Midbrain (tissue), 1 donor: Measurements from ENCODE around the gene TLCD5.

Source experiments
- DNase-seq: peaks from one replicate; lab custom pipeline; 2025; lab: John Stamatoyannopoulos, UW

TLCD5 gene

DNA sequence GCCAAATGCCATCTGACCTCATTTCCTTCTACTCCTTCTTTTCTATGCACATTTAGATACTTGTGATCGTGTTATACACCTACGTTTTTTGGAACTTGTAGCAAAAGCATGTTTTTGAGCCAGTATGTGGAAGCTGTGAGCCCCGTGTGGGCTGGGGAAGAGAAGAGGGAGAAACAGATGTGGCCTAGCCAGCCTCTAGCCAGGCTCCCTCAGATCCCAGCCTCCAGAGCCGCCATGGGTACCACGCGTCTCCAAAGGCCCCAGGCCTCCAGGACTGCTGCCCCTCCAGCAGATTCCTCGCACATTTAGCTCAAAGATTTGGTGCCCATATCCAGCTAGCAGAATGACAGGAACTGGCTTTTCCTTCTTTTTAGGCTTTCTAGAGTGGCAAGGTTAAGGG is 17.0 kb upstream of the TLCD5 start:
- DNase-seq: no peak

DNA sequence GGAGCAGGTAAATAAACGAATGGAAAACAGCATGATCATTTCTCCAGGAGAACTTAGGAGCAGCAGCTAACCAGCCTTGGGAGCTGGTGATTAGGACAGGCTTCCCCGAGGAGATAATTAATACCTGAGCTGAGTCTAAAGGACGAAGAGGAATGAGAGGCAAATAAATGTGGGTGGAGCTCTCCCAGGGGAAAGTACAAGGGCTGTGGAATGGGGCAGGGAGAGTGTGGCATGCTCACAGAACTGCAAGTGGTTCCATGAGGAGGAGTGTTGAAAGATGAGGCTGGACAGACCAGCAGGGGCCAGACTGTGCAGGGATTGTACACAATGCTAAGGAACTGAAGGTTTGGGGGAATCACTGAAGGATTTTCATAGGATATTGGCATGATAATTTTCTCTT is 14.2 kb upstream of the TLCD5 start:
- DNase-seq: no peak

DNA sequence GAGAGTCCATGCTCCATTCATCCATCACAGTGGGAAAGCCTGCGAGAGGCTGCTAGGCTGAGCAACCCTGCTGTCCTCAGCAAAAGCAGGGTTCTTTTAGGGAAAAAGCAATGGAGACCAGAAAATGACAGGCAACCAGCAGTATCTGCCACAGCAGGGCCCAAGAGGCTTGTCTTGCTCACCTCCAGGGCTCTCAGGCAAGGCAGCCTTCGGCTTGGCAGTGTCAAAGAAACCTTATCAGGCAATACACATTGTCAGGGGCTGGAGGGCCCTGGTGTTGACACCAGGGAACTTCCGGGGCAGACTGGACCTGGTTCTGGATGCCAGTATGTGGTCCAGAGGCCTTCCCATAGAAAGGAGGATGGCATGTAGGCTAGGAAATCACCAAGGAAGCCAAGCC is 10.2 kb upstream of the TLCD5 start:
- DNase-seq: no peak

DNA sequence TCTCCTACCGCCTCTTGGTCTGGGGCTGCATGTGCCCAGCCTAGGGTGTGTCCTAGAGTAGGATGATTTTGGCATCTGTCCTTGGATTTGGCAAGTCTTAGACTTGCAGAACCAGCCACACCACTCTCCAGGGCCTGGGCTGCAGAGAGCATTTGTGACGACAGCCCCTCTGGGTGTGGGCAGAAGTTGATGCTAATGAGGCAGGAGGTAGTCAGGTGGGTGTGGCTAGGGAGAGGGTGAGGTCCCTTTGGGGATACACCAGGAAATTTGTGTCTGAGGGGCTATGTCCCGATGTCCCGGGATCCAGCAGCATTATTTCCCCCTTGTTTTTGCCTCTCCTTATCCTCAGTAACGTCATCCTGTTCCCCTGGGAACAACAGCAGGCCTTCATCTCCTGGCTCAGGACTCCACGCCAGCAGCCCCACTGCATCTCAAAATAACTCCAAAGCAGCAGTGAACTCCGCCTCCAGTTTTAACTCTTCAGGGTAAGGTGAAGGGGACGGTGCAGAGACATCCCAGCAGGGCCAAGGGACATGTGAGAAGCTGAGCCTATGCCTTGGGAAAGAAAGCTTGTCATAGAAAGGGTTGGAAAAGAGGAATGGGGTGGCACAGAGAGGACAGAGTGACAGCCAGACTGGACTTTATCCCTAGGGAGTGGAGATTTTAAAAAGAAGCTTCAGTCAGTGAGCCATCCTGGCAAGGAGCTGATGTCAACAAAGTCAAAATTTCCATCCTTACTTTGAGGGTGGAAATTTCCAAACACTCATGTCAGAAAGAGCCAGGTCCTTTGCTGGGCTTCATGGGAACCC is 8.0 kb upstream of the TLCD5 start:
- no peak for DNase-seq

DNA sequence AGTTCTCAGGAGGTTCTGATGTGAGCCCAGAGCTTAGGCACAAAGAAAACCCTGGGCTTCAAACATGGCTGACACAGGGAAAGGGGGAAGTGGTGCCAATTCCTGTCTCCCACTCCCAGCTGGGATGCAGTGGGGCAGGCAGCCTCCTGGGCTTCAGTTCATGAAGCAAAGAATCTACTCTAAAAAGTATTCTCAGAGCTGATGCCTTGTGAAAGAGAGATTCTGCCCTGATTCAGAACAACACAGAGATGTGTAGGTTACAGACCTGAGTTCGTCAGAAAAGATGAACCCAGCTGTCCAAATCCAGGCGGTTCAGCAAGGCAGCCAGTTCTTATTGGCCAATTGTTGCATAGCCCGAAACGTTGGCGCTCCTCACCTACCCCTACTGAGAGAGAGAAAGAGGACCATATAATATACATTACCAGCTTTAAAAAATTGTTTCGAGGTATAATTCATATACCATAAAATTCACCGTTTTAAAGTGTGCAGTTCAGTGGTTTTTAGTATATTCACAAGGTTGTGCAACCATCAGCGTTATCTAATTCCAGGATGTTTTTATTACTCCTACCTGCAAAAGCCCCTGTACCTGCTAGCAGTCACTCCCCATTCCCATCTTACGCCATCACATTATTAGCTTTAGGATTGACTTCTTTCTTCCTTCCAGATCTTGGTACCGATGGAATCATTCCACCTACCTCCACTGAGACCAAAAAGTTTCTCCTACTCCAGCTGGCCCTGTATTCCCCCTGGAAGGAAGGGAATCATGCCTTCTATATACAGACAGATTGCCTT is 7.2 kb upstream of the TLCD5 start:
- DNase-seq: no peak

DNA sequence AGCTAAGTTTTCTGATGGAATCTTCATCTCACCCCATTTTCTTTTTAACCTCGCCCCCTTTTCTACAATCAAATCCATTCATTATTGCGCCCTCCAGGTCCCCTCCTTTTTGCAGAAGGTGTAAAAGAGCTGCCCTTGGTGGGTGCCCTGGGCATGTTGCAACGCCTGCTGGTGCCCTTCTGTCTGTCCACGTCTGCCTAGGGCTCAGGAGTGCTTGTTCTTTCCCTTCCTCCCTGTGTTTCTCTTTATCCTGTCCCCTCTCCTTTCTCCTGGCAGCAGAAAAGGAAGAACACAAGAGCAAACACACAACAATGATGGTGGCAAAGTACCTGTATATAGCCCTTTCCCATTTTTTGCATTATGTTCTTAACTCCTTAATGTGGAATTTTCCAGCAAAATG is 6.2 kb upstream of the TLCD5 start:
- no peak for DNase-seq

DNA sequence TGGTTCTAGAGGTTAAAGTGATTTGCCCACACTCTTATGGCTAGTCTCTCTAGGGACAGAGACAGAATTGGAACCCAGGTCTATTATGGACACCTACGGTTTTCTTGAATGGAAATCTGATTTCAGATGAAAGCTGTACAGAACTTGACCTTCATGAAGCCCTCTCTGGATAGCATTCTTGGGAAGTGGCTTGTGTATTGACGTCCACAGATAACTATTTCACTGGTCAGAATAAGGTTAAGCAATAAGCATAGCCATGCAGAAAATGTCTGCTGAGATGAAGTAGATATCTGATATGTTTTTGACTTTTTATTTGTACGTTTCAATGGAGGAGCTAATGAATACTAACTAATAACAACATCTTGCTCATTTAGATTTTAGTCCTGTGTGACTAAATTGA is 1.1 kb downstream of the TLCD5 start:
- no peak for DNase-seq

DNA sequence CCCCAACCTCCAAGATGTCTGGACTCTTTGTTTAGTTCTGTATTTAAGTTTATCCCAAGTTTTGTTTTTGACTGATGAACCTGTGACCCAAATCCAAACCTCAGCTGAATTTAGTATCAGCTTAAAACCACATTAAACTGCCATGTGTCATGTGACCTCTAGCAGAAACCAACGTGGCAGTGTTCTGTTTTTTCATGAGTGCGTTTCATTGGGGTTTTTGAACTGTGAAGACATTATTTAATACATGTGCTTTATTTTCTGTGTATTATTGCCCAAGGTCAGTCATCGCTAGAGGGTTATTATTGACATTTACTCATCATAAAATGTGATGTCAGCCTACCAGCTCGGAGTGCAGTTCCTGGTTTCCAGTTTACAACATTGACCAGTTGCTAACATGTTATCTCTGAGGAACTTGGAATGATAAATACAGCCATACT is 1.8 kb downstream of the TLCD5 start:
- no peak for DNase-seq

DNA sequence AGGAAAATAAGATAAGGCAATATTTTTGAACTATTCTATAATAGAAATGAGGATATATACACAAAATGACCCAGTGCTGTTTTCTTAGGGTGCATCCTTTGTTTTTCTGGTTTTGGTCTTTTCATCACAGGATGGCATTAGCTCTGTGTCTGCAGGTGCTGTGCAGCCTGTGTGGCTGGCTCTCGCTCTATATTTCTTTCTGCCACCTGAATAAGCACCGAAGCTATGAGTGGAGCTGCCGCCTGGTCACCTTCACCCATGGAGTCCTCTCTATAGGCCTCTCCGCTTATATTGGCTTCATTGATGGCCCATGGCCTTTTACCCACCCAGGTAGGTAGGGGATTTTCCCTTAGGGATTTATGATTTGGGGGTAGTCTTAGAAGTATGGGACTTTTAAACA is 2.2 kb downstream of the TLCD5 start:
- no peak for DNase-seq

DNA sequence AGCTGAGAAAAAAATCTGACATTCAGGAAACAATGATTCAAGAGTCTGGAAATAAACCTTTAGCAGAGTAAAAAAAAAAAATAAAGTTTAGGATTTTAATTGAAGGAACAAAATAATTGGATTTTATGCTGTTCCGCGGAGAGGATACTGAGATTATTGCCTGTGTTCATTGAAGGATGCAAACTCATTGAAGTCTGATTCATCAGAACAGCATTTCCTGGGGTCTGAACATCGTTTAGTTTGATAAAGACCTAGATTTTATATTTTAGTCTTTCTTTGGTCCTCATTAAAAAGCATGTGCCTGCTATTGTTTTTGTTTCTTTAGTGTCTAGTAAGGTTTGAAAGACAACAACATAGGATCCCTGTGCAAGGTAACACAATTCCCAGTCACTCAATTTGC is 4.5 kb downstream of the TLCD5 start:
- no peak for DNase-seq

DNA sequence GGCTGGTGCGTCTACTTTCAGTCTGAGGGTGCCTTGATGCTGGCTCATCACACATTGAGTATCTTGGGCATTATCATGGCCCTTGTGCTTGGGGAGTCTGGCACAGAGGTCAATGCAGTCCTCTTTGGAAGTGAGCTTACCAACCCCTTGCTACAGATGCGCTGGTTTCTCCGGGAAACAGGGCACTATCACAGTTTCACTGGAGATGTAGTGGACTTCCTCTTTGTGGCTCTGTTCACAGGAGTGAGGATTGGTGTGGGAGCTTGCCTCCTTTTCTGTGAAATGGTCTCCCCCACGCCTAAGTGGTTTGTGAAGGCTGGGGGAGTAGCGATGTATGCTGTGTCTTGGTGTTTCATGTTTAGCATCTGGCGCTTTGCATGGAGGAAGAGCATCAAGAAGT is 4.9 kb downstream of the TLCD5 start:
- DNase-seq: no peak

DNA sequence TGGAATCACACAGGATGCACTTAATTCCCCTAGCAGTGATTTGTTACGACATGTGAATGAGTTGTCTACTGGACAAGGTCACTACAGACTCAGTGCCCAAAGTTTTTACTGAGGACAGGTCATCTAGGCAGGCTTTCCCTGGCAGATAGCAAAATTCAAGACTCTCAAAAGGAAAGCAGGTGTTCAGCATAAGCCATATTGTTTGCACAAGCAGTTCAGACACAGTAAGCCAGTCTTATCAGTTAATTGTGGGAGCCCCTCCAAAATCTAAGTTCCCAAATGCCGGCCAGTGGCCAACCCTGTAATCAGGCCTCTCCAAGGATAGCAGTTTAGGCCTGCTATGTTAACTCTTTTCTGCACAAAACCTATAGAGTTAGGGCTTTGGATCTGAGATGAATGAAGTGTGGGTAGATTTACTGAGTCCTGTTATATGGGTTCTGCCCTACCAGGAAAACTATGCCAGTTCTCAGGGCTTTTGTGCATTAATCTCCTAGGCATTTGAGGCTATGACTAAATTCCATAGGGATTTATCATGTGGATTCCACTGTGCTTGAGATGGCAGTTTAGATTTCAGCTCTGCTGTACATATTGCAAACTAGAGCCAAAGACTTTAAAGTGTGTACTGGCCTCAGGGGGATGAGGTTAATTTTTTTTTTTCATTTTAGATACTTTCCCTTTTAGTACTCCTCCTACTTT is 6.3 kb downstream of the TLCD5 start:
- no peak for DNase-seq

DNA sequence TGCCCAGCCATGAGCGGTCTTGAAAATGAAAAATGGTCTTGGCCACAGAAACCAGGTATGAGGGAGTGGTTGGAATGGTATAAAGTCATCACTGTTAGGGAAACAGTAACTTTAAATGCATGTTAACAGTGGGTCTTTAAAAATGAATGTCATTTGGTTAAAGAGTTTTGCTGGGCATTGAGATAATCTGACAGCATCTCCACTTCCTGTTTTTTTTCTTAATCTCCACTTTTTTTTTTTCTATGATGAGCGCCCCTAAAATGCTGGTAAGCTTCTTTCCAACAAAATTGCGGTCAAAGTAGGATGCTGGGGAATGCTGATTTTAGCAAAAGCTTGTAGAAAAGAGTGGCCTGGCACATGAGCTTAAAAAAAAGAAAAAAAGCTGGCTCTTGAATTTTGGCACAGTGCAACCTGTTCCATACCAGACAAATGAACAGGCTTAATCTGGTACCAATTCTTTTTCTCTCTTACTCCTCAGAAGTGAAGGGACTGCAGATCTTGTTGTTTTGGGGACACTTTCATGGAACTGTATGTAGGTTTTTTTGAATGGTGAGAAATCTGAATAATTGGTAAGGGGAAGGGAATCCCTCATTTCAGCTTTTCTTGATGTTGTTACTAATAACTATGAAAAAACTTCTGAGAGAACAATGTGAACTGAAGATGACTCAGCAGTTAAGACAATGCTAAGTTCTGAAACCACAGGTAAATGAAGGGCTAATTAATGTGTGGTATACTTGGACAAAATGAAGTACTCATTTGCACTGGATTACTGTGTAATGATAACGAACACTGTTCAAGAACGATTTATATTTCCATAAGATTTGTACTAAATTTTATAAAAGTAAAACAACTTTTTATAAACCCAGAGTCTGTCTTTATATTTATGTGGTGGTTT is 8.0 kb downstream of the TLCD5 start:
- DNase-seq: peak; percentile 21

DNA sequence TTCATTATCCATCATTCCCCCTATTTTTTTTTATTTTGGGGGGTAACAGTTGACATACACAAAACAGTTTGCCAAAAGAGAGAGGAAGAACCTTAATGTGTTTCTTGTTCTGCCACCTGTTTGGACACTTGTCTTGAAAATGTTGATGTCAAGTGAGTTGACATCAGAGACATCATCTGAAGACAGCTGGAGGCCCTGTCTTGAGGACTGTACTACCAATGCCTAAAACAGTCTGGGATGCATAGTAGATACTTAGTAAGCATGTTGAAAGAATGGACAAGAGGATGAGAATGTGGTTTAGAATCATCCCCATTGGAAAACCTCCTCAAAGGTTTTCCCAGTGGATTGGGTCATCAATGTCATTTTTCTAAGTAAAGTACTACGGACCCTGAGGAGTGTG is 8.7 kb downstream of the TLCD5 start:
- no peak for DNase-seq

DNA sequence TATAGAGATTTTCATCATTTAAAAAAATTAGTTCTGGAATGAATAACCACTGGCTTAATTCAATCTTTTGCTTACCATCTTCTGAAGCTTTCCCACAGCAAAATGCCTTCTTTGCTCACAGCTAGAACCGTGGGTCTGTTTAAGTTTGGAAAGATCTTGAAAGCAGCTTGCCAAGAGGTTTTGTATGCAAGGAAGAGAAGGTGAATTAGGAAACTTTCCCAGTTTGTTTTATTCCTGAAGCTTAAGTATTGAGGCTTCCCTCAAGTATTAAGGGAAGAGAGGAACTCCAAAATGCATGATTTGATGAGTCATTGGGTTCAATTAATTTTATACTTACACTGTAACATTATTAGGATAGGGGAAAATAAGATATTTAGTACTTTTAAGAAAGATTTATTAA is 9.2 kb downstream of the TLCD5 start:
- peak; percentile 57 for DNase-seq

DNA sequence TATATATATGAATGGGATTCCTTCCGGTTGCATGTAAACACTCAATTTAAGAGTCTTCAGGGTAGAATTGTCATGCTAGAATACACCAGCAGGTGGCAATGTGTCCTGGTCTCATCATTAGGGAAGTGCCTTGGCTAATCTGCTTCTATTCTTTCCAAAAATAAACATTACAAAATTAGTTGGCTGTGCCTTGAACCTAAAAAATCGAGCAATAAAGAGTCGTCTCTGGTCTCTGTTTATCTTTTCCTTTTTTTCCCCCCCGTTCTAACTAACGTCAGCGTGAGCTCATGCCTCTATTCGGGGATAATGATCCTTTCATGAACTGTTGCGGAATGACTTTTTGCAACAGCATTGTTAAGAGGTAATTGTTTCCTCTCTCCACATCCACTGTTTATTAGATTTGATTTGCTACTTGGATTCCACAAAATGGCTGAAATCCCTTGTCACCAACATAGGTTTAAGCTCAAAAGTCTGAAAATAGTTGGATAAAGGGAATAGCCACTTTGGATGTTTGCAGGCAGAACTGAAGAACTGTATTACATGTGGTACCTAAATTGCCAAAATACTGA is 9.9 kb downstream of the TLCD5 start:
- DNase-seq: peak; percentile 89

DNA sequence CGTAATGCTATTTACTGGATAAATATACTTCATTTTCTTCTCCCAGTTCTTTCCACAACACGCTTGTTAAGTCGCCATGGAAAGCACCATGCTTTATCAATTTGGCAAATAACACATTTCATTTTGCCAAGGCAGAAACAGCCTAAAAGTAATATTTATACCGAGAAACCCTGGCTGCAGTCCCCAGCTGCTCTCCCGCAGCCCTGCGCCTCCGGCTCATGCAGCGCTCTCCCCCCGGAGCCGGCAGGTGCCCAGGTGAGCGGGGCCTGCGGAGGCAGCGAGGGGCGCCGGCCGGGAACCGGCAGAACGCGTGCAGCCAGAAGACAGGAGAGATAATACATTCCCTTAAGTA is 10.4 kb downstream of the TLCD5 start:
- DNase-seq: peak; percentile 68

DNA sequence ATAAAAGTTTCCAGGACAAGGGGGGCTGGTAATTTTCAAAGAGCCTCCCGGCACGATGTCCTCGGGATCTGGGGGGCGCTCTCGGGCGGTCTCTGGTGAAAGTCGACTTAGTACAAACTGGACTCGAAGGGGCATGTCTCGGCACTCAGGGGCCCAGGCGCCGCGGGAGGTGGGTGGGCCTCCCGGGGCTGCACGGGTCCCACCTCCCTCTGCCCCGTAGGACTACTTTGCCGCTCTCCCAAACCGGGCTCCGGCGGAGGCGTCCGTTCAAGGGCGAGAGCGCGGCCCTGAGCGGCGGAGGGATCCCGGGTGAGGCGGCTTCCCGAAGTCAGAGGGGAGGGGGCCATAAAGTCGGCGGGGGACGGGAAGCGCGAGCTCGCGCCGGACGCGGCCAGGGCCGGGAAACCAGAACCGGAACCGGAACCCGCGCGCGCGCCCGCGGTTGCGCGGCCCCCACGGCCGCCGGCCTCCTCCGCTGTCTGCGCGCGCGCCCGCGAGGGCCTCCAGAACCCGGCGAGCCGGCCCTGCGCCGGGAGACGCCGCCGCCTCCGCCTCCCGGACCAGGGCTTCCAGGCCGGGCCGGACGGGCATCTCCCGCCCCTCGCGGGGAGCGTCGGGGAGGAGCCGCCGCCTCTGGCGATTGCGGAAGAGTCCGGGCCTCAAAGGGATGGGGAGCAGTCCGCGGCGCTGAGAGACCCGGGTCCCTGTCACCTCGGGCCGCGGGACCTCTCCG is 11.0 kb downstream of the TLCD5 start, which contains the start of gene ARHGEF12:
Gene ARHGEF12, plus strand, starts transcription at position 506 of the 733 bp plus-strand sequence. CDS start 831 bp downstream, outside the sequence.
- peak; percentile 93 for DNase-seq

DNA sequence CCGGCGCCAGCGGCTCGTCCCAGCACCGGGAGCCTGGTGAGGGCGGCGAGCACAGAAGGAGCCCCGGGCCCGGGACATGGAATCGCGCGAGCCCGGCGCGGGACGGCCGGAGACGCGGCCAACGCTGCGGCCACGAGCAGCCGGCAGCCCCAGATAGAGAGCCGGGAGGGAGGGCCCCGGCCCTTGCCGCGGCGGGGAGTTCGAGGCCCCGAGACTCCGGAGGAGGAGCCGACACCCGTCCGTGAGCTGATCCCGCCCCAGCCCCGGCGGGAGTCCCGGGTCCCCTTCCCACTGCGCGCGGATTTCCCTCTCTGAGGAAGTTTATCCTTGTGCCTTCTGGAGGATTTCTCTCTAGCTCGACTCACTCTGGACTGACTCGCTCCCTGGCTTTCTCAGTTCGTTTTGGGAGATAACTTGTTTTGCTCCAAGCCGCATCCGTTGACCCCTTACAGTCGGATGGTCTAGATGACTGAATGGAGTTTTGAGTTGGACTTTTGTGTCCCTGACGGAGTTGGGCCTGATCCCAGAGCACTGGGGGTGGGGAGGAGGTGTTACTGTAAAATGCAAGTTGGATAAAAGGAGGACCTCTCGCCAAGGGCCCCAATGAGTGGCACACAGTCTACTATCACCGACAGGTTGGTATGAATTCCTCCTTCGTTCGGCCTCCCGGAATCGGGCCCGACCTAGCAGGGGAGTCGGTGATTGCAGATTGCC is 11.7 kb downstream of the TLCD5 start:
- peak; percentile 64 for DNase-seq
